Measurements from ENCODE around the gene AUTS2.

AUTS2 gene

DNA sequence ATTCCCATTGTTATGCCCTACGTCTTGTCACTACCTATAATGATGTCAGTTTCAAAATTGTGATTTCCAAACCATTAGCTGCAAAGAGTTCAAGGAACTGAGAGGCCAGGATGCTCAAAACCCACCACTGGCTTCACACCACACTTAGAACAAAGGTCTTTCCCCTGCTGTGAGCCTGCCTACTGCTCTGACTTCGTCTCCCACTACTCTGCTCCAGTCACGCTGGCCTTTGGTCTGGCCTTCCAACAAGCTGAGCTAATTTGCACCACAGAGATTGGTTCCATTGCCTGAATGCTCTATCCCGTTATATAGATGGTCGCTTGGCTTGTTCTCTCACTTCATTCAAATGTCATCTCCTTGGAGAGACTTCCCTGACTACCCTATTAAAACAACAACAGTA lies 961.5 kb downstream of the AUTS2 start:
- Histone ChIP-seq H3K4me3 (ENCODE audit: low read length) (no peak overlapping the region), H3K36me3 (ENCODE audit: insufficient read depth, low read depth, low read length) (no peaks in the 10 kb centered on the region), H3K4me1 (ENCODE audit: insufficient read depth, low read length) (no peaks in the 10 kb centered on the region; the same call in 1 of the 2 replicates), H3K9me3 (ENCODE audit: insufficient read depth, low read depth, low read length) (no peaks in the 10 kb centered on the region), H3K9ac (ENCODE audit: low read depth, low read length) (no peak overlapping the region), H3K27me3 (ENCODE audit: insufficient read depth, low read length) (no peaks in the 10 kb centered on the region; the same call in 1 of the 2 replicates), H3K27ac (ENCODE audit: low read length) (no peak overlapping the region)

DNA sequence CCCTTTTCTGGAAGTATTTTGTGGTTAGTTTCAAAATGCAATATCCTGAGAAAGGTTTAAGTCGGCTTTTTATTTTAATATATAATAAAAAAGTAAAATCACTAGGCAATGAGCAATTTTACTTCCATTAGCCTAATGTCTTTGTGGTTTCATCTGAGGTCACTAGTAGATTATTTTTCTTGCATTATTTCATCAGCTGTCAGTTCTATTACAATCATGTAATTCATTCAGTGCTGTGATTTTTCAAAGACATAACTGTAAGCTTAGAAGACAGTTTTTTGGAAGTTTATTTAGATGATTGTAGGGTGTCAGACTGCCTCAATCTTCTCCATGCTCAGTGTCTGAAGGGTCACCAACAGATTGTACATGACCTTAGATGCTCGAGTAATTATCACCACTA lies 965.7 kb downstream of the AUTS2 start:
- no peak overlapping the region for H3K27ac ChIP-seq (ENCODE audit: low read length)

DNA sequence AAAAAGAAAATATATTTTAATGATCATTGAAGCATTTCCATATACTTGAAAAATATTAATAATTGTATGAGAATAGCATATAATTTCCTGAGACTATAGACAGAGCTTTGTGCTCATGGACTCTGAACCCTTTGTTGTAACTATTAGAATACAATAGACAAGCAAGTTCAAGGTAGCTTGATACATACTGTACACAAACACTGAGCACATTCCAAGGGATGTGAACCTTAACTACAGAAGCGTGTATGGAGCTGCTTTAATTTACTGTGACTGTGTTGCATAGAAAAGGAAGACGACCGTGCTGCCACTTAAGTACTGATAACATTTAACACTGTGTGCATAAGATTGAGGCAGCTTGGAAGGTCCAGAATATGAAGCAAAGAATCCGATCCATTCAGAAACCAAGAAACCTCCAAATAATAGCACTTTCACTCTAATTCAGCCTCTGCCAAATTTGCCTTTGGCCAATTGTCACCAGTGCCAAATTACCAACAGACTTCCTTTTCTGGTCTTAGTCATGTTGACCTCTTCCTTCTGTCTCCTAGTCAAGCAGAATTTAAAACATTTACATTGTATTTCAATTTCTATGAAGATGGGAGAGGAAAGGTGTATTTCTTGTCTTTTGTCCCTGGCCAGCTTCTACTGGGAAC lies 967.6 kb downstream of the AUTS2 start:
- H3K9ac ChIP-seq (ENCODE audit: low read depth, low read length) = no peak overlapping the region
- H3K4me1 ChIP-seq (ENCODE audit: insufficient read depth, low read length) = no peaks in the 10 kb centered on the region; the same call in 1 of the 2 replicates
- H3K27ac ChIP-seq (ENCODE audit: low read length) = no peak overlapping the region
- peaks cover 20% of the 10 kb centered on the region for H3K27me3 ChIP-seq (ENCODE audit: insufficient read depth, low read length)
- no peak overlapping the region for H3K4me3 ChIP-seq (ENCODE audit: low read length)
- H3K9me3 ChIP-seq (ENCODE audit: insufficient read depth, low read depth, low read length) = no peaks in the 10 kb centered on the region
- no peaks in the 10 kb centered on the region for H3K36me3 ChIP-seq (ENCODE audit: insufficient read depth, low read depth, low read length)

More for the DNA sequence above, 965.7 kb downstream of the AUTS2 start:
- no peaks in the 10 kb centered on the region for H3K36me3 ChIP-seq (ENCODE audit: insufficient read depth, low read depth, low read length)
- H3K4me1 ChIP-seq (ENCODE audit: insufficient read depth, low read length) = no peaks in the 10 kb centered on the region; the same call in 1 of the 2 replicates
- H3K9me3 ChIP-seq (ENCODE audit: insufficient read depth, low read depth, low read length) = no peaks in the 10 kb centered on the region
- peaks cover 5% of the 10 kb centered on the region; the same call in 1 of the 2 replicates for H3K27me3 ChIP-seq (ENCODE audit: insufficient read depth, low read length)
- no peak overlapping the region for H3K4me3 ChIP-seq (ENCODE audit: low read length)
- H3K9ac ChIP-seq (ENCODE audit: low read depth, low read length) = no peak overlapping the region

DNA sequence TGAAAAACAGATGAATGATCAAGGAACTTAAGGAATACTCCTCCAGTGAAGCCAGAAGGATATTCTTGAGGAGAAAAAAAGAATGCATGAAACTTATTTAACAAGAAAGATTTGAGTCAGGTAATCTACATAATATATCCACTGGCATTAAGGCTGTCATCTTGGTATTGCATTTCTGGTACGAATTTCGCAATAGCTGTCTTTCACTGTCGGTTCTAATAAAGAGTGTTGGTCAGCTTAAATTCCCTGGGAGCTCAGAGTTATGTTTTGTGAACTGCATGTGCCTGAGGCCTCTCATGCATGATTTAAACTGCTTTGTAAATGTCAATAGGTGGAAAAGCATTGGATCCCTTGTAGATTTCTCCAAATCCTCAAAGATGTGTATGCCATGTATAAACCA lies 968.4 kb downstream of the AUTS2 start:
- no peaks in the 10 kb centered on the region; the same call in 1 of the 2 replicates for H3K4me1 ChIP-seq (ENCODE audit: insufficient read depth, low read length)
- no peaks in the 10 kb centered on the region for H3K36me3 ChIP-seq (ENCODE audit: insufficient read depth, low read depth, low read length)

DNA sequence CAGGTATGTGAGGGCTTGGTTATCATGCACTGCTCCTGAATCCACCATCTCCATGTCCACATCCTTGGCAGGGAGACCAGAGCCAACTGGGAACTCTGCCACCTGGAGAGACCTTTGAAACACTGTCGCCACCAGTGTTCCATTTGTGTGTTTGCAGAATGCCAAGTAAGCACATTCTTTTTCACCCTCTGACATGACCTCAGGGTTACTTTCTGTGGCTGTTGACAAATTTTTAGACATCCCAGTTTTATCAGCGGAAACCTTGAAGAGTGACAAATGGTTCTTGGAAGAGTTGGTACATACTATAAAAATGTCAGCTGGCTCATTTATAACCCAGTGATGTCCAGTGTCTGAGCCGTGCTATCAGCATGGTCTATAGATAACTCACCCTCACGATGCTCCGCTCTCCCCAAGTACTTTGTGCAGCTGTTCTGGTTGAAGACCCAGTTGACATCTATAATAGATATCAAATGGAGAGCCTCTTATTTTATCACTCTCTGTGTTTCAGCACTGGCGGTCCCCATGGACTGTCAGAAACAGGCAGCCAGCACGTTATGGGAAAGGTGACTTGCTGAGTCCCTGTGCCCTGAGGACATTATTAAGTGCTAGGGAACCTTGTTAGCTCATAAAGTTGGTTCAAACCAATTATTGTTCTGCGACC lies 970.5 kb downstream of the AUTS2 start:
- no peaks in the 10 kb centered on the region for H3K9me3 ChIP-seq (ENCODE audit: insufficient read depth, low read depth, low read length)
- no peaks in the 10 kb centered on the region for H3K36me3 ChIP-seq (ENCODE audit: insufficient read depth, low read depth, low read length)
- H3K27me3 ChIP-seq (ENCODE audit: insufficient read depth, low read length) = peaks cover 20% of the 10 kb centered on the region
- no peaks in the 10 kb centered on the region for H3K4me1 ChIP-seq (ENCODE audit: insufficient read depth, low read length)
- no peak overlapping the region for H3K4me3 ChIP-seq (ENCODE audit: low read length)
- no peak overlapping the region for H3K27ac ChIP-seq (ENCODE audit: low read length)
- no peak overlapping the region for H3K9ac ChIP-seq (ENCODE audit: low read depth, low read length)

More for the DNA sequence above, 968.4 kb downstream of the AUTS2 start:
- Histone ChIP-seq H3K27me3 (ENCODE audit: insufficient read depth, low read length) (peaks cover 20% of the 10 kb centered on the region), H3K9me3 (ENCODE audit: insufficient read depth, low read depth, low read length) (no peaks in the 10 kb centered on the region), H3K27ac (ENCODE audit: low read length) (no peak overlapping the region), H3K4me3 (ENCODE audit: low read length) (no peak overlapping the region), H3K9ac (ENCODE audit: low read depth, low read length) (no peak overlapping the region)

GRCh38 chr7:70569335-70569819 lies 971.1 kb downstream of the AUTS2 start:
- H3K4me3 ChIP-seq (ENCODE audit: low read length) = no peak overlapping the region
- H3K9ac ChIP-seq (ENCODE audit: low read depth, low read length) = no peak overlapping the region
- H3K4me1 ChIP-seq (ENCODE audit: insufficient read depth, low read length) = no peaks in the 10 kb centered on the region
- no peak overlapping the region for H3K27ac ChIP-seq (ENCODE audit: low read length)
- peaks cover 24% of the 10 kb centered on the region for H3K27me3 ChIP-seq (ENCODE audit: insufficient read depth, low read length)
- H3K9me3 ChIP-seq (ENCODE audit: insufficient read depth, low read depth, low read length) = no peaks in the 10 kb centered on the region
- no peaks in the 10 kb centered on the region for H3K36me3 ChIP-seq (ENCODE audit: insufficient read depth, low read depth, low read length)

DNA sequence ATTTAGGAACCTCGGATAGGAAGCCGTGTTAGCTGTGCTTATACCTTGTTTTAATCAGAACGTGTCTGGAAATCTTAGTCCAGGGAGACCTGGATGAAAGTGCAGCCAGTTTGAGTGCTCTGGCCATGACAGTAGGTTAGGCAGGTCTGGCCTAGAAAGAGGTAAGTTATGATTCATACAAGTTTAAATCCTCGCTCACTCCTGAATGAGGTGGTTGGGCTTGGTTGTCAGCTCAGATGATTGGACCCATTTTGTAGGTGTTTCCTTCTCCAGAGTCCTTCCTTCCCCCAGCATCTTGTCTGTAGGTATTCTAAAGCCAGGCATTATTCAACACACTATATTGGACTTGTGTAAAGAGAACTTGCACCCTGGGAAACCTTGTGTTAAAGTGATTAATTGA lies 971.8 kb downstream of the AUTS2 start:
- Histone ChIP-seq H3K4me3 (ENCODE audit: low read length) (no peak overlapping the region), H3K27me3 (ENCODE audit: insufficient read depth, low read length) (peaks cover 29% of the 10 kb centered on the region), H3K4me1 (ENCODE audit: insufficient read depth, low read length) (no peaks in the 10 kb centered on the region), H3K27ac (ENCODE audit: low read length) (no peak overlapping the region), H3K36me3 (ENCODE audit: insufficient read depth, low read depth, low read length) (no peaks in the 10 kb centered on the region), H3K9me3 (ENCODE audit: insufficient read depth, low read depth, low read length) (no peaks in the 10 kb centered on the region), H3K9ac (ENCODE audit: low read depth, low read length) (no peak overlapping the region)

GRCh38 chr7:70570961-70571360 lies 972.7 kb downstream of the AUTS2 start:
- H3K9ac ChIP-seq (ENCODE audit: low read depth, low read length) = no peak overlapping the region
- no peaks in the 10 kb centered on the region for H3K9me3 ChIP-seq (ENCODE audit: insufficient read depth, low read depth, low read length)
- no peaks in the 10 kb centered on the region for H3K36me3 ChIP-seq (ENCODE audit: insufficient read depth, low read depth, low read length)
- H3K27ac ChIP-seq (ENCODE audit: low read length) = no peak overlapping the region
- no peaks in the 10 kb centered on the region for H3K4me1 ChIP-seq (ENCODE audit: insufficient read depth, low read length)
- H3K4me3 ChIP-seq (ENCODE audit: low read length) = no peak overlapping the region
- peaks cover 29% of the 10 kb centered on the region for H3K27me3 ChIP-seq (ENCODE audit: insufficient read depth, low read length)

DNA sequence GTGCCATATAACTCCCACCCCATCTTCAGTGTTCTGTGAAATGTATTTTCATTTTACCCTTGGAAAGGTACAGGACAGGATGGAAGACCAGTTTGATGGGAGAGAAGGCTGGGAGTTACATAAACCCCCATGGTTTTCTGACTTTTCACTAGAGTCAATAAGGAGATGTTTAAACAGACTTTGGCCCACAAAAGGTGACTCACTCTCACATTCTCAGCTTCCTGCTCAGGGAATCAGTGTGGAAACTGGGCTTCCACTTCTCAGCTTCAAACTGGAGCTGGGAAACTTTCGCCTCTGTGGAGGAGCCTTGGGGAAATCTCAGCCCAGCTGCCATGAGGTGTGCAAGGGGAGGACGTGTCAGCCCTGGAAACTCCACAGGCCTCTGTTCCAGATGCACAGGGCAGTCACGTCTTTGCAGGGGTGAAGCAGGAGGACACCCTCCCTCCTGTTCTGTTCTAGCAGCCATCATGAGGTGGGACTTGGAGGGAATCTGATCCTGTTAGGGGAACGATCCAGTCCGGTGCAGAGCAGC lies 973.2 kb downstream of the AUTS2 start:
- Histone ChIP-seq H3K9ac (ENCODE audit: low read depth, low read length) (no peak overlapping the region), H3K4me3 (ENCODE audit: low read length) (no peak overlapping the region), H3K27ac (ENCODE audit: low read length) (no peak overlapping the region), H3K36me3 (ENCODE audit: insufficient read depth, low read depth, low read length) (no peaks in the 10 kb centered on the region), H3K27me3 (ENCODE audit: insufficient read depth, low read length) (peaks cover 34% of the 10 kb centered on the region), H3K4me1 (ENCODE audit: insufficient read depth, low read length) (no peaks in the 10 kb centered on the region), H3K9me3 (ENCODE audit: insufficient read depth, low read depth, low read length) (no peaks in the 10 kb centered on the region)

DNA sequence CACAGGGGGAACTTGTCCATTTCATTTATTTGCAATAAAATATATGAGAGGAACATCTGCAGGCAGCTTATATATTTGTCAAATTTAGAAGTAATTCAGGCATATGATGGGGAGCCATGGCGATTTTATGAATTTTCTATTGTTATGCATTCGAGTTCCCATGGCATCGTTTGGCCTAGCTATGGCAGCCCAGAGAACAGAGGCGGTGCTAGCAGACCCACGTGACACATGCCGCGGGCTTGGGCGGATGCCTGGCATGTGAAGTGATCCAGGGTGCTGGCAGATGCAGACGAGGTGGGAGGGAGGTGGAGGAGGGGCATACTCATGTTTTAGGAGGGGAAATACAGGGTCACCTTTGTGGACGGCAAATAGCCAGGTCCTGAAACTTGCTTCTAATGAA lies 973.7 kb downstream of the AUTS2 start:
- peaks cover 39% of the 10 kb centered on the region for H3K27me3 ChIP-seq (ENCODE audit: insufficient read depth, low read length)
- H3K4me3 ChIP-seq (ENCODE audit: low read length) = no peak overlapping the region
- no peaks in the 10 kb centered on the region for H3K36me3 ChIP-seq (ENCODE audit: insufficient read depth, low read depth, low read length)
- H3K9me3 ChIP-seq (ENCODE audit: insufficient read depth, low read depth, low read length) = no peaks in the 10 kb centered on the region
- no peak overlapping the region for H3K9ac ChIP-seq (ENCODE audit: low read depth, low read length)
- H3K27ac ChIP-seq (ENCODE audit: low read length) = no peak overlapping the region
- H3K4me1 ChIP-seq (ENCODE audit: insufficient read depth, low read length) = no peaks in the 10 kb centered on the region

DNA sequence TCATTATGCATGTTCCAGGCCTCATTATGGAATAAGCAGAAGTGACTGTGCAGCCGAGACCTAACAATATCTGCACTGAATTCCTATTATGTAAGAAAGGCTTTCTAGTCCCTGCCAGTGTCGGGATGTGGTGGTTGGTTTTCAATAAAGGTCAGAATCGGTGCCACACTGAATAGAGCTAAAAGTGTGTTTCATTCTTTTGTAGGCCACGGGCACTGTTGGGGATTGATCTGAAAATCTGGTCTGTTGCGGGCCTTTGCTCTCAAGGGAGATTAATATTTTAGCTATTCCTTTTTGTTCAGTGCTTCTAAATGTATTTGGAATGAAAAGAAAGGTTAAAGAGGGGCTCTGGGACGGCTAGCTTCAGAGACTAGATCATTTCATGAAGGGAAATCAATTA lies 974.3 kb downstream of the AUTS2 start:
- Histone ChIP-seq H3K27me3 (ENCODE audit: insufficient read depth, low read length) (peaks cover 44% of the 10 kb centered on the region), H3K4me1 (ENCODE audit: insufficient read depth, low read length) (no peaks in the 10 kb centered on the region), H3K9me3 (ENCODE audit: insufficient read depth, low read depth, low read length) (no peaks in the 10 kb centered on the region), H3K27ac (ENCODE audit: low read length) (no peak overlapping the region), H3K4me3 (ENCODE audit: low read length) (no peak overlapping the region), H3K9ac (ENCODE audit: low read depth, low read length) (no peak overlapping the region), H3K36me3 (ENCODE audit: insufficient read depth, low read depth, low read length) (no peaks in the 10 kb centered on the region)

Measured in iPS-20b (cell line).